MM.1S (cell line): ENCODE results near the gene TPD52L2.

Experiments used
- DNase-seq: peaks from one replicate; pipeline ENCODE4 v3.0.0-alpha.2; 2015
- H2AFZ ChIP-seq: fragments of 300-600 bp; sonication (generic); 2 replicates; pipeline ENCODE4 v1.6.0; 2016; ENCODE audit warnings: antibody characterized with exemption, low read length
- H3F3A ChIP-seq: fragments of 300-600 bp; sonication (generic); 2 replicates; pipeline ENCODE4 v1.6.1; 2016; ENCODE audit warnings: mild to moderate bottlenecking, antibody characterized with exemption, low read length, moderate library complexity, mixed read lengths; ENCODE audit not compliant: insufficient read depth
- H3K27ac ChIP-seq: fragments of 300-600 bp; sonication (generic); 2 replicates; pipeline ENCODE4 v1.5.1; 2016; ENCODE audit warnings: mild to moderate bottlenecking, low read length
- H3K27me3 ChIP-seq: fragments of 300-600 bp; sonication (generic); replicated peaks from 2 replicates; pipeline ENCODE4 v1.6.0; 2016; ENCODE audit warnings: low read length; ENCODE audit not compliant: insufficient read depth
- H3K36me3 ChIP-seq: fragments of 300-600 bp; sonication (generic); replicated peaks from 2 replicates; pipeline ENCODE4 v1.6.1; 2016; ENCODE audit warnings: mild to moderate bottlenecking, low read length, mixed read lengths; ENCODE audit not compliant: insufficient read depth
- H3K4me1 ChIP-seq: fragments of 300-600 bp; sonication (generic); 2 replicates; pipeline ENCODE4 v1.6.1; 2016; ENCODE audit warnings: low read length, mixed read lengths
- H3K4me2 ChIP-seq: fragments of 300-600 bp; sonication (generic); 2 replicates; pipeline ENCODE4 v1.6.0; 2016; ENCODE audit warnings: low read depth, low read length
- H3K4me3 ChIP-seq: fragments of 300-600 bp; sonication (generic); 2 replicates; pipeline ENCODE4 v1.5.1; 2016; ENCODE audit warnings: low read length, mixed read lengths
- H3K79me2 ChIP-seq: fragments of 300-600 bp; sonication (generic); 2 replicates; pipeline ENCODE4 v1.6.1; 2016; ENCODE audit warnings: mixed run types, low read length, mixed read lengths
- H3K9ac ChIP-seq: fragments of 300-600 bp; sonication (generic); 2 replicates; pipeline ENCODE4 v1.6.1; 2016; ENCODE audit warnings: low read length, mixed read lengths
- H3K9me2 ChIP-seq: fragments of 300-600 bp; sonication (generic); replicated peaks from 2 replicates; pipeline ENCODE4 v1.6.1; 2016; ENCODE audit warnings: mild to moderate bottlenecking, low read length, mixed read lengths; ENCODE audit not compliant: insufficient read depth
- H3K9me3 ChIP-seq: fragments of 300-600 bp; sonication (generic); replicated peaks from 2 replicates; pipeline ENCODE4 v1.6.1; 2016; ENCODE audit warnings: mild to moderate bottlenecking, low read length, mixed read lengths; ENCODE audit not compliant: insufficient read depth
- H4K20me1 ChIP-seq: fragments of 300-600 bp; sonication (generic); 2 replicates; pipeline ENCODE4 v1.6.1; 2016; ENCODE audit warnings: mild to moderate bottlenecking, low read length, moderate library complexity, mixed read lengths; ENCODE audit not compliant: insufficient read depth
- EZH2 ChIP-seq: fragments of 300-600 bp; sonication (generic); optimal IDR thresholded peaks from 2 replicates; pipeline ENCODE3; 2017; ENCODE audit warnings: low read depth, mild to moderate bottlenecking, antibody characterized with exemption, low read length, mixed read lengths
- EZH2phosphoT487 ChIP-seq: fragments of 300-600 bp; sonication (generic); IDR thresholded peaks from 2 replicates; pipeline ENCODE4 v1.6.1; 2018; ENCODE audit warnings: antibody characterized with exemption, low read length
- TF ChIP-seq, protein P1 (sequence below): fragments of 300-600 bp; sonication (generic); IDR thresholded peaks from 2 replicates; pipeline ENCODE4 v1.5.1; 2016; ENCODE audit warnings: antibody characterized with exemption, low read length, mixed read lengths

The TPD52L2 gene

DNA sequence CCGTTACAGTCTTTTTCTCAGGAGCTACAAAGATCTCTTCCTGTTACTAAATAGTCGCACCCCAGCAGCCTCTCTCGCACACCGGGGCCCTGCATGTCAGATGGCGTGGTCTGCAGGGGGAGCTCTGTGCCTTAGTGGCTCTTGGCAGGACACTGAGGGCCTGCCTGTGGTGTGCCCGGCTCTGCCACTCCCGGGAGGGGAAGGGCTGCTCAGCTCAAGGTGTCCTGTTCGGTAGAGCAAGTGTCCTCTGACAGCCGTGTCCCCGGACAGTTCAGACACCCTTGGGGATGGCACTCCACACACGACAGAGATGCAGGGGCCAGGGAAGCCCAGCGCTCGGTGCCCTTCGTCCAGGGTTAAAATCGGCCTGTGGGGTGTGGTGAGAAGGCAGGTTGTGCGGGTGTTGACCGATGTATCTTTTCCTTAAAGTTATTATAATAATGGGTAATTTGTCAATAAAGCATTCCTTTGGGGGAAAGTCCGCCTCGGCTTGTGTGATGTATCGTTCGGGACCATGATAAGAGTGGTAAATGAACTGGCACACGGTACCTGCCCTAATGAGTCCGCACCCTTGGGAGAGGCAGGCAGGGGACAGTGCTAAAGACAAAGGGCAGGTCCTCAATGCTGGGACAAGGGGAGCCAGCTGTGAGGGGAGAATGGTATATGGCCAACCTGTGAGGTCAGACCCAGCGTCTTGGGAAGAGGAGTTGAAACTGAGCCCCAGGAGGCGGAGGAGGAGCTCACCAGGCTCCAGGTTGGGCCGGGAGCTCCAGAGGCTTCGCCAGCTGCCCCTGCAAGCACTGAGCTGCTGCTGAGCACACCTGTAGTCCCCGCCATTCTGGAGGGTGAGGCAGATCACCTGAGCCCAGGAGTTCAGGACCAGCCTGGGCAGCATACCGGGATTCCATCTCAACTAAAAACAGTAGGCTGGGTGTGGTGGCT is 26.3 kb downstream of the TPD52L2 start:
- Histone ChIP-seq H3K79me2 (peaks cover 9% of the 10 kb centered on the region), H3K9ac (no peak overlapping the region), H3F3A (peaks cover 18% of the 10 kb centered on the region), H2AFZ (no peak overlapping the region), H3K9me3 (no peaks in the 10 kb centered on the region), H3K4me1 (peaks cover 2% of the 10 kb centered on the region), H3K27me3 (no peaks in the 10 kb centered on the region), H3K4me3 (no peak overlapping the region), H3K4me2 (no peak overlapping the region), H3K27ac (no peak overlapping the region), H4K20me1 (peaks cover 1% of the 10 kb centered on the region), H3K36me3 (no peaks in the 10 kb centered on the region), H3K9me2 (no peaks in the 10 kb centered on the region)
- no peak for DNase-seq
- TF ChIP-seq EZH2 (no peak), EZH2phosphoT487 (no peak)
- TF ChIP-seq, protein P1, sequence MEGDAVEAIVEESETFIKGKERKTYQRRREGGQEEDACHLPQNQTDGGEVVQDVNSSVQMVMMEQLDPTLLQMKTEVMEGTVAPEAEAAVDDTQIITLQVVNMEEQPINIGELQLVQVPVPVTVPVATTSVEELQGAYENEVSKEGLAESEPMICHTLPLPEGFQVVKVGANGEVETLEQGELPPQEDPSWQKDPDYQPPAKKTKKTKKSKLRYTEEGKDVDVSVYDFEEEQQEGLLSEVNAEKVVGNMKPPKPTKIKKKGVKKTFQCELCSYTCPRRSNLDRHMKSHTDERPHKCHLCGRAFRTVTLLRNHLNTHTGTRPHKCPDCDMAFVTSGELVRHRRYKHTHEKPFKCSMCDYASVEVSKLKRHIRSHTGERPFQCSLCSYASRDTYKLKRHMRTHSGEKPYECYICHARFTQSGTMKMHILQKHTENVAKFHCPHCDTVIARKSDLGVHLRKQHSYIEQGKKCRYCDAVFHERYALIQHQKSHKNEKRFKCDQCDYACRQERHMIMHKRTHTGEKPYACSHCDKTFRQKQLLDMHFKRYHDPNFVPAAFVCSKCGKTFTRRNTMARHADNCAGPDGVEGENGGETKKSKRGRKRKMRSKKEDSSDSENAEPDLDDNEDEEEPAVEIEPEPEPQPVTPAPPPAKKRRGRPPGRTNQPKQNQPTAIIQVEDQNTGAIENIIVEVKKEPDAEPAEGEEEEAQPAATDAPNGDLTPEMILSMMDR: no peak

DNA sequence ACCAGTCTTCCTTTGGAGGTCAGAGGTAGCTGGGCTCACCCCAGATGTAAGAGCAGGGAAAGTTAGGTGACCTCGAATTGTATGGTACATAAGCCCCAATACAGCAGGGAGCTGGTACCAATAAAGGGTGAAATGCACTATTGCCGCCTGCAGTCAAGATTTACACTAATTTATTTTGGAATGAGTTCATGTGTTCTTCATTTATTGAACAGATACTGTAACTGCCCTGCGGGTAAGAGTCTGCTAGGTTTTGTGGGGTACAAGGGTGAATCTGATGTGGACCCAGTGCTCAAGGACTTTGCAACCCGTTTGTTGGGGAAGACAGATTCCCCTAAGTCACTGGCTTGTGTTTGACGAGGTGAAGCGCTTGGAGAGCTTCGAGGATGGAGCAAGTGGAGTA is 27.3 kb downstream of the TPD52L2 start:
- Histone ChIP-seq H4K20me1 (peaks cover 7% of the 10 kb centered on the region), H3K27me3 (no peaks in the 10 kb centered on the region), H3K9ac (no peak overlapping the region), H3F3A (peaks cover 18% of the 10 kb centered on the region), H3K36me3 (no peaks in the 10 kb centered on the region), H3K4me1 (peaks cover 7% of the 10 kb centered on the region), H3K79me2 (peaks cover 19% of the 10 kb centered on the region), H3K4me2 (no peak overlapping the region), H3K9me3 (no peaks in the 10 kb centered on the region), H3K27ac (no peak overlapping the region), H2AFZ (no peak overlapping the region), H3K9me2 (no peaks in the 10 kb centered on the region), H3K4me3 (no peak overlapping the region)
- TF ChIP-seq EZH2phosphoT487: no peak
- no peak for TF ChIP-seq EZH2
- TF ChIP-seq, protein P1: no peak
- DNase-seq: no peak

DNA sequence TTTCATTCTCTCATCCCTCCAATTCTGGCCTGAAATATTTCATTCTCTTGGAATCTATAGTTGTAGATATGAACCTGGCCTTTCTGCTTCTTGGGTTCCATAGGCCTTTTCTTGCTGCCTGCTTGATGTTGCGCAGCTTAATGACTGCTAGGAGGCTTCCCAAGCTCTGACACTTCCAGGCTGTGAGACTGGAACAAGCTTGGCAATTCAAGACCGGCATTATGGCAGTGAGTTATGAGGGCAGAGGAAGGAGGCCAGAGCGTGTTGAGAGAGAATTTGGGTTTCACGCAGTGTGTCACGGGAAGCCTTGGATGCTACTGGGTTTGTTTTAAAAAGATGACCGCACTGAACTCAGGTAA is 28.9 kb downstream of the TPD52L2 start:
- Histone ChIP-seq H3K4me1 (peaks cover 7% of the 10 kb centered on the region), H3K4me3 (no peak overlapping the region), H3K36me3 (no peaks in the 10 kb centered on the region), H4K20me1 (peaks cover 11% of the 10 kb centered on the region), H3K9ac (no peak overlapping the region), H3K79me2 (peaks cover 33% of the 10 kb centered on the region), H3K4me2 (peak overlapping the region; percentile 95), H3K9me2 (no peaks in the 10 kb centered on the region), H2AFZ (no peak overlapping the region), H3K27ac (no peak overlapping the region), H3K27me3 (no peaks in the 10 kb centered on the region), H3K9me3 (no peaks in the 10 kb centered on the region), H3F3A (peaks cover 18% of the 10 kb centered on the region)
- TF ChIP-seq, protein P1: no peak
- TF ChIP-seq EZH2 (no peak), EZH2phosphoT487 (no peak)
- DNase-seq: no peak
